ENCODE data around the gene SLC41A3.

- TF ChIP-seq POLR2A (IDR thresholded peaks at IDR 0.05), result no peak
- no peak for TF ChIP-seq CTCF (IDR thresholded peaks at IDR 0.05)
Measured at GRCh38 chr3:126004217-126004616, 79.7 kb downstream of the SLC41A3 start.

Data from heart left ventricle (tissue), 13 donors.